Lower lobe of right lung (tissue), 2 donors: ENCODE results near the gene MARCHF3. TPM values are rescaled to one million over a fixed set of nuclear protein-coding genes. Genes with fewer than 3 reads are reported as not detected.
"Not testable (repeated sequence)": the region's sequence is repeated elsewhere in the genome, so short reads cannot be mapped to it uniquely, and the experiment has no call there.

Experiments used
- ATAC-seq, 2 donors: fragments of 200-7000 bp; cut with Tn5 transposase; one replicate each; pipeline ENCODE4 v1.9.1; 2020 to 2022; ENCODE audit warnings: mild to moderate bottlenecking in 2 of 2, moderate library complexity in 2 of 2
- DNase-seq: peaks from one replicate; pipeline ENCODE4 v3.0.0-alpha.2; 2020
- H3K27ac ChIP-seq: fragments of 200-600 bp; one replicate; pipeline ENCODE4 v1.8.0; 2022
- H3K27me3 ChIP-seq: fragments of 200-600 bp; one replicate; pipeline ENCODE4 v1.8.0; 2022; ENCODE audit warnings: low read depth
- H3K36me3 ChIP-seq: fragments of 200-600 bp; one replicate; pipeline ENCODE4 v1.8.0; 2022; ENCODE audit warnings: mild to moderate bottlenecking
- H3K4me1 ChIP-seq: fragments of 200-600 bp; one replicate; pipeline ENCODE4 v1.8.0; 2022
- H3K4me3 ChIP-seq: fragments of 200-600 bp; one replicate; pipeline ENCODE4 v1.8.0; 2022; ENCODE audit warnings: mild to moderate bottlenecking
- H3K9me3 ChIP-seq: fragments of 200-600 bp; one replicate; pipeline ENCODE4 v1.8.0; 2022
- intact Hi-C: fragments of 100-400 bp; cut with DNase I; formaldehyde crosslinking; loops from one replicate; pipeline ENCODE4 v1.11.0; 2022
- total RNA-seq: library from RNA; stranded (reverse); fragmentation: NEBNext Ultra II Directional; extraction: Animal tissue kit (Norgen Biotek cat#: 25700); gene quantifications from one replicate; pipeline ENCODE4 v1.2.1, GENCODE V29; 2021
- TF ChIP-seq, protein P1 (sequence below): fragments of 200-600 bp; IDR thresholded peaks from one replicate; pipeline ENCODE4 v1.8.0; 2022; ENCODE audit warnings: antibody characterized with exemption, mild to moderate bottlenecking
- donor health status: DM: no; HTN: yes; CAD: no; lungs with severe emphysema.

The MARCHF3 gene
- total RNA-seq, 1 donor from 2014 or later: 14.3 TPM

GRCh38 chr5:126847826-126848251 lies 182.5 kb downstream of the MARCHF3 start:
- H3K27me3 ChIP-seq: no peaks in the 10 kb centered on the region
- peak overlapping the region; percentile 31 for H3K27ac ChIP-seq
- intact Hi-C loops: no loop called here
- no peaks in the 10 kb centered on the region for H3K9me3 ChIP-seq
- TF ChIP-seq, protein P1, sequence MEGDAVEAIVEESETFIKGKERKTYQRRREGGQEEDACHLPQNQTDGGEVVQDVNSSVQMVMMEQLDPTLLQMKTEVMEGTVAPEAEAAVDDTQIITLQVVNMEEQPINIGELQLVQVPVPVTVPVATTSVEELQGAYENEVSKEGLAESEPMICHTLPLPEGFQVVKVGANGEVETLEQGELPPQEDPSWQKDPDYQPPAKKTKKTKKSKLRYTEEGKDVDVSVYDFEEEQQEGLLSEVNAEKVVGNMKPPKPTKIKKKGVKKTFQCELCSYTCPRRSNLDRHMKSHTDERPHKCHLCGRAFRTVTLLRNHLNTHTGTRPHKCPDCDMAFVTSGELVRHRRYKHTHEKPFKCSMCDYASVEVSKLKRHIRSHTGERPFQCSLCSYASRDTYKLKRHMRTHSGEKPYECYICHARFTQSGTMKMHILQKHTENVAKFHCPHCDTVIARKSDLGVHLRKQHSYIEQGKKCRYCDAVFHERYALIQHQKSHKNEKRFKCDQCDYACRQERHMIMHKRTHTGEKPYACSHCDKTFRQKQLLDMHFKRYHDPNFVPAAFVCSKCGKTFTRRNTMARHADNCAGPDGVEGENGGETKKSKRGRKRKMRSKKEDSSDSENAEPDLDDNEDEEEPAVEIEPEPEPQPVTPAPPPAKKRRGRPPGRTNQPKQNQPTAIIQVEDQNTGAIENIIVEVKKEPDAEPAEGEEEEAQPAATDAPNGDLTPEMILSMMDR: no peak
- peaks cover 23% of the 10 kb centered on the region for H3K4me1 ChIP-seq
- H3K4me3 ChIP-seq: no peak overlapping the region
- no peak for DNase-seq
- ATAC-seq: peak; percentile 28 to 65
- no peaks in the 10 kb centered on the region for H3K36me3 ChIP-seq

- Histone ChIP-seq H3K27me3 (no peaks in the 10 kb centered on the region), H3K4me3 (no peak overlapping the region), H3K4me1 (peaks cover 20% of the 10 kb centered on the region), H3K9me3 (no peaks in the 10 kb centered on the region), H3K27ac (peak overlapping the region; percentile 31), H3K36me3 (no peaks in the 10 kb centered on the region)
- DNase-seq (no peak), ATAC-seq (no peak)
- TF ChIP-seq, protein P1: no peak
- intact Hi-C loops: no loop called here
Measured at GRCh38 chr5:126847456-126847820, 182.9 kb downstream of the MARCHF3 start.

- DNase-seq: no peak
- TF ChIP-seq, protein P1: no peak
- no peaks in the 10 kb centered on the region for H3K9me3 ChIP-seq
- ATAC-seq: no peak
- H3K4me3 ChIP-seq: no peak overlapping the region
- intact Hi-C loops: no loop called here
- H3K4me1 ChIP-seq: peaks cover 15% of the 10 kb centered on the region
- H3K36me3 ChIP-seq: no peaks in the 10 kb centered on the region
- no peaks in the 10 kb centered on the region for H3K27me3 ChIP-seq
- no peak overlapping the region for H3K27ac ChIP-seq
Measured at GRCh38 chr5:126846744-126847455, 183.5 kb downstream of the MARCHF3 start.

DNA sequence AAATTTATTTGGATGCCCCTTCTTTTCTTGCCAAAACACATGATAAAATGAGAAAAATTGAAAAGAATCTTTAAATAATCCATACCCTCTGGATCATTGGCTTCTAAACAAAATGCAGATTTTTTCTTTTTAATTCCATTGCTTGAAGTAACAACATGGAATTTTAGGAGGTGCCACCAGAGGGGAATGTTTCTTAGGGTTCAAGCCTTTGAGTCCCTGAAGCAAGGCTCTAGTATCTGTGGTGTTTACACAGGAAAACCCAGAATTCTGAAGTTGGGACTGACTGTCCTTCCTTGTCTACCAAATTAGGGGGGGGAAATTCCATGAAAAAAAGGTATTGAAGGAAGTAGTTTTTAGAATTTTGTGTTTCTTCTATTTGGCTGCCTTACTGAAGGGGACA lies 184.0 kb downstream of the MARCHF3 start:
- intact Hi-C loops: no loop called here
- peaks cover 10% of the 10 kb centered on the region for H3K4me1 ChIP-seq
- H3K27me3 ChIP-seq: no peaks in the 10 kb centered on the region
- no peak overlapping the region for H3K27ac ChIP-seq
- H3K9me3 ChIP-seq: no peaks in the 10 kb centered on the region
- H3K4me3 ChIP-seq: no peak overlapping the region
- no peaks in the 10 kb centered on the region for H3K36me3 ChIP-seq
- TF ChIP-seq, protein P1: peak; percentile 10
- ATAC-seq (no peak), DNase-seq (no peak)

GRCh38 chr5:126845470-126846070 lies 184.8 kb downstream of the MARCHF3 start:
- H3K36me3 ChIP-seq, intact Hi-C loops, H3K27me3 ChIP-seq, H3K4me3 ChIP-seq, H3K27ac ChIP-seq, H3K9me3 ChIP-seq: not testable (repeated sequence)
- ATAC-seq: peak; percentile 83 to 84
- DNase-seq: peak; percentile 73
- peaks cover 10% of the 10 kb centered on the region for H3K4me1 ChIP-seq

- H3K27me3 ChIP-seq, ATAC-seq, H3K27ac ChIP-seq, H3K36me3 ChIP-seq, DNase-seq, H3K4me3 ChIP-seq, H3K9me3 ChIP-seq, intact Hi-C loops: not testable (repeated sequence)
- peaks cover 10% of the 10 kb centered on the region for H3K4me1 ChIP-seq
Measured at GRCh38 chr5:126843375-126843774, 187.0 kb downstream of the MARCHF3 start.

GRCh38 chr5:126839407-126839806 lies 191.0 kb downstream of the MARCHF3 start:
- H3K27me3 ChIP-seq, H3K4me1 ChIP-seq, DNase-seq, ATAC-seq, H3K4me3 ChIP-seq, H3K36me3 ChIP-seq, H3K9me3 ChIP-seq, intact Hi-C loops, H3K27ac ChIP-seq: not testable (repeated sequence)
